HCT116 (cell line): Measurements from ENCODE around the gene CYB561A3. TPM values are rescaled to one million over a fixed set of nuclear protein-coding genes. Genes with fewer than 3 reads are reported as not detected.

Experiments
- ATAC-seq: fragments of 200-7000 bp; cut with Tn5 transposase; 2 replicates; pipeline ENCODE4 v1.9.1; 2020; ENCODE audit warnings: mild to moderate bottlenecking, moderate library complexity
- BruUV-seq: library from RNA; stranded (reverse); fragments of 400-500 nt; replicated peaks from 2 replicates; lab custom pipeline; 2021; lab: Mats Ljungman, UMichigan
- CTCF ChIA-PET: fragments of 300-600 bp; sonication (Branson Sonifier 250); formaldehyde crosslinking; loops from one replicate; lab custom pipeline; 2021; ENCODE audit warnings: antibody characterized with exemption; lab: Charles Lee
- POLR2A ChIA-PET: fragments of 300-600, 350-600 bp; sonication (Branson Sonifier 250); formaldehyde crosslinking; loops from one replicate; lab custom pipeline; 2021; ENCODE audit warnings: antibody characterized with exemption; lab: Charles Lee
- RAD21 ChIA-PET, 2 experiments: fragments of 300-600 bp; sonication (Branson Sonifier 250); formaldehyde crosslinking; loops; one replicate each; lab custom pipeline; 2023; ENCODE audit warnings: low total read pairs in 2 of 2; ENCODE audit not compliant: uncharacterized antibody in 2 of 2, unreplicated experiment in 2 of 2, low non-redundant PET in 1 of 2; lab: Charles Lee
- DNase-seq: peaks from one replicate; pipeline ENCODE4 v3.0.0-alpha.2; 2010; ENCODE audit warnings: low read depth, low spot score
- H2AFZ ChIP-seq: fragments of 200-600 bp; shearing (Covaris generic), sonication (generic); 2 replicates; pipeline ENCODE4 v1.6.1; 2017; ENCODE audit warnings: low read depth, mixed run types, mixed read lengths, antibody characterized with exemption, low read length; ENCODE audit not compliant: poor library complexity, severe bottlenecking
- H3K27ac ChIP-seq: 2 replicates; pipeline ENCODE4 v1.5.1; 2012; ENCODE audit warnings: low read depth, low read length
- H3K27me3 ChIP-seq: fragments of 200-600 bp; sonication (generic); 2 replicates; pipeline ENCODE4 v1.6.1; 2016; ENCODE audit warnings: mixed run types, low read length, mixed read lengths; ENCODE audit not compliant: insufficient read depth
- H3K36me3 ChIP-seq, 2 experiments: fragments of 200-500 bp in 1 of 2; fragments of 200-600 bp in 1 of 2; sonication (Bioruptor generic) in 1 of 2; sonication (generic) in 1 of 2; 2 replicates each; pipeline versions ENCODE4 v1.5.1 to v1.6.1; 2014 to 2016; ENCODE audit warnings: low read length in 2 of 2, inconsistent platforms in 1 of 2, mixed read lengths in 1 of 2, mixed run types in 1 of 2; ENCODE audit not compliant: insufficient read depth in 2 of 2, control insufficient read depth in 1 of 2
- H3K4me1 ChIP-seq, 2 experiments: fragments of 200-600 bp in 1 of 2; sonication (generic) in 1 of 2; 2 replicates each; pipeline versions ENCODE4 v1.5.1 to v1.6.1; 2012 to 2017; ENCODE audit warnings: low read length in 2 of 2, inconsistent platforms in 1 of 2, mild to moderate bottlenecking in 1 of 2, mixed read lengths in 1 of 2, mixed run types in 1 of 2, moderate library complexity in 1 of 2; ENCODE audit not compliant: insufficient read depth in 2 of 2, control insufficient read depth in 1 of 2
- H3K4me2 ChIP-seq: fragments of 200-600 bp; sonication (generic); 2 replicates; pipeline ENCODE4 v1.6.1; 2017; ENCODE audit warnings: mixed run types, low read length, mixed read lengths
- H3K4me3 ChIP-seq, 2 experiments: fragments of 200-600 bp in 1 of 2; sonication (generic) in 1 of 2; replicated peaks in 1 of 2; 2 replicates each; pipeline ENCODE4 v1.5.1; 2011 to 2016; ENCODE audit warnings: low read length in 2 of 2, control low read depth in 1 of 2, low read depth in 1 of 2, mild to moderate bottlenecking in 1 of 2, mixed read lengths in 1 of 2, mixed run types in 1 of 2
- H3K79me2 ChIP-seq: fragments of 200-600 bp; sonication (generic); 2 replicates; pipeline ENCODE4 v1.6.1; 2017; ENCODE audit warnings: mild to moderate bottlenecking, mixed run types, low read length, moderate library complexity, mixed read lengths; ENCODE audit not compliant: insufficient read depth
- H3K9ac ChIP-seq: fragments of 200-600 bp; sonication (generic); 2 replicates; pipeline ENCODE4 v1.6.1; 2016; ENCODE audit warnings: low read length, mixed read lengths
- H3K9me2 ChIP-seq: fragments of 200-600 bp; sonication (generic), shearing (Covaris generic); 2 replicates; pipeline ENCODE4 v1.6.1; 2017; ENCODE audit warnings: mixed run types, mild to moderate bottlenecking, moderate library complexity; ENCODE audit not compliant: insufficient read depth
- H3K9me3 ChIP-seq, 2 experiments: fragments of 200-500 bp in 1 of 2; fragments of 200-600 bp in 1 of 2; sonication (Bioruptor generic) in 1 of 2; sonication (generic) in 1 of 2; 2 replicates each; pipeline ENCODE4 v1.6.1; 2014 to 2017; ENCODE audit warnings: low read length in 2 of 2, mixed read lengths in 2 of 2, inconsistent platforms in 1 of 2, low read depth in 1 of 2, mild to moderate bottlenecking in 1 of 2, mixed run types in 1 of 2, moderate library complexity in 1 of 2; ENCODE audit not compliant: control insufficient read depth in 1 of 2, insufficient read depth in 1 of 2
- H4K20me1 ChIP-seq: fragments of 200-600 bp; sonication (generic), shearing (Covaris generic); 2 replicates; pipeline ENCODE4 v1.6.1; 2017; ENCODE audit warnings: mixed run types, mild to moderate bottlenecking, moderate library complexity; ENCODE audit not compliant: insufficient read depth
- ELF1 ChIP-seq: IDR thresholded peaks from 2 replicates; pipeline ENCODE4 v1.6.1; 2012; ENCODE audit warnings: low read depth, borderline replicate concordance
- EZH2 ChIP-seq: fragments of 200-600 bp; sonication (generic); IDR thresholded peaks from 2 replicates; pipeline ENCODE4 v1.6.1; 2017; ENCODE audit warnings: antibody characterized with exemption, mixed run types
- JUND ChIP-seq: IDR thresholded peaks from 2 replicates; pipeline ENCODE4 v1.6.1; 2012
- POLR2AphosphoS5 ChIP-seq: IDR thresholded peaks from 2 replicates; pipeline ENCODE4 v1.6.1; 2011; ENCODE audit warnings: mild to moderate bottlenecking, low read depth, low read length, moderate library complexity
- RAD21 ChIP-seq: IDR thresholded peaks from 2 replicates; pipeline ENCODE4 v1.6.1; 2012; ENCODE audit warnings: low read depth, mild to moderate bottlenecking
- SP1 ChIP-seq: IDR thresholded peaks from 2 replicates; pipeline ENCODE4 v1.6.1; 2012; ENCODE audit warnings: low read depth
- SRF ChIP-seq: IDR thresholded peaks from 2 replicates; pipeline ENCODE4 v1.6.1; 2012; ENCODE audit warnings: low read depth
- TCF7L2 ChIP-seq: IDR thresholded peaks from 2 replicates; pipeline ENCODE4 v1.7.0; 2011; ENCODE audit warnings: borderline replicate concordance, inconsistent platforms; ENCODE audit not compliant: insufficient read depth, insufficient read length; ENCODE audit errors: extremely low read depth
- YY1 ChIP-seq: IDR thresholded peaks from 2 replicates; pipeline ENCODE4 v1.6.1; 2011; ENCODE audit warnings: low read length, low read depth, moderate library complexity, mild to moderate bottlenecking; ENCODE audit not compliant: insufficient replicate concordance; ENCODE audit errors: extremely low read depth
- ZNF274 ChIP-seq: fragments of 200-500 bp; sonication (Bioruptor generic); IDR thresholded peaks from 2 replicates; pipeline ENCODE4 v1.6.1; 2014; ENCODE audit warnings: mild to moderate bottlenecking, low read depth, low read length, inconsistent platforms
- intact Hi-C: fragments of 100-400 bp; cut with micrococcal nuclease; formaldehyde crosslinking; loops from 2 replicates; pipeline ENCODE4 v1.10.0; 2022
- total RNA-seq: library from RNA; stranded (reverse); gene quantifications from one replicate; pipeline ENCODE4 v1.2.1, GENCODE V29; 2021; ENCODE audit not compliant: unreplicated experiment
- TF ChIP-seq, protein P1 (sequence below): IDR thresholded peaks from 2 replicates; pipeline ENCODE4 v1.6.1; 2012
- TF ChIP-seq, protein P2 (sequence below): IDR thresholded peaks from 2 replicates; pipeline ENCODE4 v1.6.1; 2012; ENCODE audit warnings: low read depth
- TF ChIP-seq, protein P3 (sequence below), 3 experiments: fragments of 200-600 bp in 1 of 3; sonication (generic) in 1 of 3; IDR thresholded peaks in 2 of 3; conservative IDR thresholded peaks in 1 of 3; 2 replicates each; pipeline ENCODE4 v1.5.1; 2012 to 2017; ENCODE audit warnings: low read depth in 2 of 3, low read length in 2 of 3, antibody characterized with exemption in 1 of 3, borderline replicate concordance in 1 of 3, control low read depth in 1 of 3, mild to moderate bottlenecking in 1 of 3, mixed read lengths in 1 of 3, mixed run types in 1 of 3, moderate library complexity in 1 of 3; ENCODE audit not compliant: insufficient read depth in 1 of 3
- TF ChIP-seq, protein P4 (sequence below): IDR thresholded peaks from 2 replicates; pipeline ENCODE4 v1.6.1; 2011; ENCODE audit warnings: mild to moderate bottlenecking, low read length, moderate library complexity; ENCODE audit not compliant: insufficient replicate concordance; ENCODE audit errors: extremely low read depth
- TF ChIP-seq, protein P5 (sequence below): IDR thresholded peaks from 2 replicates; pipeline ENCODE4 v1.6.1; 2012

CYB561A3 gene
- total RNA-seq, 1 experiment from 2014 or later: 34.1 TPM

DNA sequence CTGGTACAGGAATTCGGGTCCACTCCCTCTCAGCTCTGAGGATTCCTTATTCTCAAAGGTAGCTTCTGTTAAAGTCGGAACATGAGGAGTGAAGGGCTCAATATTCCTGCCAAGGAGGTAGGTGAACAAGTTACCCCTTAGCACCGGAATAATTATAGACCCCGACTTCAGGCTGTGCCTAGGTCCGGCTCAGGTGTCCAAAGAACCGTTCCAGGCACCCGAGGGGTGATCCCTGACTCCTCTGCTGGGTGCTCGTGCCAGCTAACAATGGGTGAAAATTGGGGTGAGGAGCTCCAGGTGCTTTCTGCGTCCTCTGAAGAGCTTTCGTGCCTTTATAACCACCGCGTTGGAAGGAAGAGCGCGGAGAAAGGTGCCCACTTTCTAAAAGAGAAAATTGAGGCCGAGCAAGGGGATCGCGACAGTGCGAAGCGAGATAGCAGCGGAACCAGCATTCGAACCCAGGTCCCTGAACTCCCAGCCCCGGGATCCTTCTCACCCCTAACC, 393 bp downstream of the CYB561A3 start (continued):
- TF ChIP-seq, protein P1, sequence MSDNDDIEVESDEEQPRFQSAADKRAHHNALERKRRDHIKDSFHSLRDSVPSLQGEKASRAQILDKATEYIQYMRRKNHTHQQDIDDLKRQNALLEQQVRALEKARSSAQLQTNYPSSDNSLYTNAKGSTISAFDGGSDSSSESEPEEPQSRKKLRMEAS: no peak
- no peak for TF ChIP-seq RAD21

DNA sequence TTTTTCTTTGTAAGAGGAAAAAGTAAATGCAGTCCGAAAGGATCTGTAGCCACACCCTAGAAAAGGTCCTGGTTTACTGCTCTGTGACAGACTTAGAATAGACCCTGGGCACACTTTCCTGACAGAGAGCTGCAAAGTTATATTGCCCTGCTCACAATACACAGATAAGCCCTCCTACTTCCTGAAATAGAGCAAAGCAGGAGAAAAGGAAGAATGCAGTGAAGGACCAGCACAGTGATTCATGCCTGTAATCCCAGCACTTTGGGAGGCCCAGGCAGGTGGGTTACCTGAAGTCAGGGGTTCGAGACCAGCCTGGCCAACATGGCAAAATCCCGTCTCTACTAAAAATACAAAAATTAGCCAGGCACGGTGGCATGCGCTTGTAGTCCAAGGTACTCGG, 2.2 kb downstream of the CYB561A3 start:
- CTCF ChIA-PET: interaction anchor here (1.2 kb wide), 1 partner anchor 24 kb away, joined by 4 read pairs; no protein-coding TSS in a partner anchor
- H3K9ac ChIP-seq: no peak overlapping the region
- BruUV-seq: no TSS peak
- H3K27me3 ChIP-seq: no peaks in the 10 kb centered on the region
- POLR2A ChIA-PET: interaction anchor here (2.6 to 5.0 kb wide), 2 partner anchors 8 to 24 kb away, joined by 6 to 45 read pairs; no protein-coding TSS in a partner anchor
- ATAC-seq: no peak
- H3K79me2 ChIP-seq: peaks cover 29% of the 10 kb centered on the region
- TF ChIP-seq, protein P2, sequence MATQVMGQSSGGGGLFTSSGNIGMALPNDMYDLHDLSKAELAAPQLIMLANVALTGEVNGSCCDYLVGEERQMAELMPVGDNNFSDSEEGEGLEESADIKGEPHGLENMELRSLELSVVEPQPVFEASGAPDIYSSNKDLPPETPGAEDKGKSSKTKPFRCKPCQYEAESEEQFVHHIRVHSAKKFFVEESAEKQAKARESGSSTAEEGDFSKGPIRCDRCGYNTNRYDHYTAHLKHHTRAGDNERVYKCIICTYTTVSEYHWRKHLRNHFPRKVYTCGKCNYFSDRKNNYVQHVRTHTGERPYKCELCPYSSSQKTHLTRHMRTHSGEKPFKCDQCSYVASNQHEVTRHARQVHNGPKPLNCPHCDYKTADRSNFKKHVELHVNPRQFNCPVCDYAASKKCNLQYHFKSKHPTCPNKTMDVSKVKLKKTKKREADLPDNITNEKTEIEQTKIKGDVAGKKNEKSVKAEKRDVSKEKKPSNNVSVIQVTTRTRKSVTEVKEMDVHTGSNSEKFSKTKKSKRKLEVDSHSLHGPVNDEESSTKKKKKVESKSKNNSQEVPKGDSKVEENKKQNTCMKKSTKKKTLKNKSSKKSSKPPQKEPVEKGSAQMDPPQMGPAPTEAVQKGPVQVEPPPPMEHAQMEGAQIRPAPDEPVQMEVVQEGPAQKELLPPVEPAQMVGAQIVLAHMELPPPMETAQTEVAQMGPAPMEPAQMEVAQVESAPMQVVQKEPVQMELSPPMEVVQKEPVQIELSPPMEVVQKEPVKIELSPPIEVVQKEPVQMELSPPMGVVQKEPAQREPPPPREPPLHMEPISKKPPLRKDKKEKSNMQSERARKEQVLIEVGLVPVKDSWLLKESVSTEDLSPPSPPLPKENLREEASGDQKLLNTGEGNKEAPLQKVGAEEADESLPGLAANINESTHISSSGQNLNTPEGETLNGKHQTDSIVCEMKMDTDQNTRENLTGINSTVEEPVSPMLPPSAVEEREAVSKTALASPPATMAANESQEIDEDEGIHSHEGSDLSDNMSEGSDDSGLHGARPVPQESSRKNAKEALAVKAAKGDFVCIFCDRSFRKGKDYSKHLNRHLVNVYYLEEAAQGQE: no peak
- no peak for TF ChIP-seq RAD21
- TF ChIP-seq EZH2: no peak
- no peak for TF ChIP-seq YY1
- no peak for TF ChIP-seq JUND
- TF ChIP-seq SP1: no peak
- TF ChIP-seq, protein P3, sequence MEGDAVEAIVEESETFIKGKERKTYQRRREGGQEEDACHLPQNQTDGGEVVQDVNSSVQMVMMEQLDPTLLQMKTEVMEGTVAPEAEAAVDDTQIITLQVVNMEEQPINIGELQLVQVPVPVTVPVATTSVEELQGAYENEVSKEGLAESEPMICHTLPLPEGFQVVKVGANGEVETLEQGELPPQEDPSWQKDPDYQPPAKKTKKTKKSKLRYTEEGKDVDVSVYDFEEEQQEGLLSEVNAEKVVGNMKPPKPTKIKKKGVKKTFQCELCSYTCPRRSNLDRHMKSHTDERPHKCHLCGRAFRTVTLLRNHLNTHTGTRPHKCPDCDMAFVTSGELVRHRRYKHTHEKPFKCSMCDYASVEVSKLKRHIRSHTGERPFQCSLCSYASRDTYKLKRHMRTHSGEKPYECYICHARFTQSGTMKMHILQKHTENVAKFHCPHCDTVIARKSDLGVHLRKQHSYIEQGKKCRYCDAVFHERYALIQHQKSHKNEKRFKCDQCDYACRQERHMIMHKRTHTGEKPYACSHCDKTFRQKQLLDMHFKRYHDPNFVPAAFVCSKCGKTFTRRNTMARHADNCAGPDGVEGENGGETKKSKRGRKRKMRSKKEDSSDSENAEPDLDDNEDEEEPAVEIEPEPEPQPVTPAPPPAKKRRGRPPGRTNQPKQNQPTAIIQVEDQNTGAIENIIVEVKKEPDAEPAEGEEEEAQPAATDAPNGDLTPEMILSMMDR (IDR thresholded peaks at IDR 0.05 in 2 of 3, conservative IDR thresholded peaks at IDR 0.05 in 1 of 3; ENCODE audit: borderline replicate concordance in 1 of 3, insufficient read depth in 1 of 3, low read depth in 2 of 3, low read length in 2 of 3): no peak
- TF ChIP-seq, protein P4, sequence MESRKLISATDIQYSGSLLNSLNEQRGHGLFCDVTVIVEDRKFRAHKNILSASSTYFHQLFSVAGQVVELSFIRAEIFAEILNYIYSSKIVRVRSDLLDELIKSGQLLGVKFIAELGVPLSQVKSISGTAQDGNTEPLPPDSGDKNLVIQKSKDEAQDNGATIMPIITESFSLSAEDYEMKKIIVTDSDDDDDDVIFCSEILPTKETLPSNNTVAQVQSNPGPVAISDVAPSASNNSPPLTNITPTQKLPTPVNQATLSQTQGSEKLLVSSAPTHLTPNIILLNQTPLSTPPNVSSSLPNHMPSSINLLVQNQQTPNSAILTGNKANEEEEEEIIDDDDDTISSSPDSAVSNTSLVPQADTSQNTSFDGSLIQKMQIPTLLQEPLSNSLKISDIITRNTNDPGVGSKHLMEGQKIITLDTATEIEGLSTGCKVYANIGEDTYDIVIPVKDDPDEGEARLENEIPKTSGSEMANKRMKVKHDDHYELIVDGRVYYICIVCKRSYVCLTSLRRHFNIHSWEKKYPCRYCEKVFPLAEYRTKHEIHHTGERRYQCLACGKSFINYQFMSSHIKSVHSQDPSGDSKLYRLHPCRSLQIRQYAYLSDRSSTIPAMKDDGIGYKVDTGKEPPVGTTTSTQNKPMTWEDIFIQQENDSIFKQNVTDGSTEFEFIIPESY: no peak
- TF ChIP-seq TCF7L2: no peak
- TF ChIP-seq, protein P1: no peak
- TF ChIP-seq SRF: no peak
- no peak for TF ChIP-seq ZNF274
- no peak for TF ChIP-seq ELF1
- no peak for TF ChIP-seq POLR2AphosphoS5
- TF ChIP-seq, protein P5, sequence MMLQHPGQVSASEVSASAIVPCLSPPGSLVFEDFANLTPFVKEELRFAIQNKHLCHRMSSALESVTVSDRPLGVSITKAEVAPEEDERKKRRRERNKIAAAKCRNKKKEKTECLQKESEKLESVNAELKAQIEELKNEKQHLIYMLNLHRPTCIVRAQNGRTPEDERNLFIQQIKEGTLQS: no peak
- TF ChIP-seq, all 23 proteins: peak for 0
- H4K20me1 ChIP-seq: no peaks in the 10 kb centered on the region
- H3K4me1 ChIP-seq: peaks cover 0 to 22% of the 10 kb centered on the region in 2 experiments; a peak in 2 of 4 replicates
- no peak overlapping the region for H3K4me2 ChIP-seq
- no peak for DNase-seq
- RAD21 ChIA-PET: no interaction called here
- H2AFZ ChIP-seq: no peak overlapping the region
- peaks cover 0 to 9% of the 10 kb centered on the region in 2 experiments; a peak in 1 of 4 replicates for H3K36me3 ChIP-seq
- no peaks in the 10 kb centered on the region for H3K9me3 ChIP-seq
- H3K4me3 ChIP-seq: no peak overlapping the region
- intact Hi-C loops: no loop called here
- no peaks in the 10 kb centered on the region for H3K9me2 ChIP-seq
- H3K27ac ChIP-seq: no peak overlapping the region
